Gastroesophageal sphincter (tissue), 4 donors: ENCODE measurements around the gene FZD1. TPM values are rescaled to one million over a fixed set of nuclear protein-coding genes. Genes with fewer than 3 reads are reported as not detected.
A peak's percentile ranks its signal among the peaks of the same experiment; 100 is the strongest.

Experiments used
- ATAC-seq: fragments of 150-250 bp; one replicate; pipeline ENCODE4 v1.9.1; 2016; ENCODE audit warnings: mild to moderate bottlenecking, moderate library complexity
- H3K27ac ChIP-seq, 4 donors: fragments of 200-600 bp; sonication (generic) in 3 of 4; 1 replicate in 3 of 4; 2 replicates in 1 of 4; pipeline ENCODE4 v1.5.1; 2016 to 2019
- H3K27me3 ChIP-seq: fragments of 200-600 bp; sonication (generic); one replicate; pipeline ENCODE4 v1.5.1; 2019
- H3K36me3 ChIP-seq, 2 donors: fragments of 200-600 bp; sonication (generic); one replicate each; pipeline ENCODE4 v1.5.1; 2019; ENCODE audit warnings: control low read depth in 1 of 2
- H3K4me1 ChIP-seq, 3 donors: fragments of 200-600 bp; sonication (generic); 1 replicate in 2 of 3; 2 replicates in 1 of 3; pipeline ENCODE4 v1.5.1; 2016 to 2019; ENCODE audit warnings: control low read depth in 2 of 3
- H3K4me3 ChIP-seq, 2 donors: fragments of 200-600 bp; sonication (generic); one replicate each; pipeline ENCODE4 v1.5.1; 2019; ENCODE audit warnings: mild to moderate bottlenecking in 1 of 2, moderate library complexity in 1 of 2
- H3K9me3 ChIP-seq, 3 donors: fragments of 200-600 bp; sonication (generic); one replicate each; pipeline ENCODE4 v1.5.1; 2017 to 2019; ENCODE audit warnings: control low read depth in 2 of 3
- EP300 ChIP-seq: sonication (generic); formaldehyde crosslinking; IDR thresholded peaks from one replicate; pipeline ENCODE4 v1.6.1; 2017; ENCODE audit warnings: antibody characterized with exemption, mild to moderate bottlenecking
- POLR2A ChIP-seq, 2 donors: fragments of 450-650 bp; IDR thresholded peaks; one replicate each; pipeline ENCODE4 v1.6.1; 2017; ENCODE audit warnings: antibody characterized with exemption in 2 of 2, mild to moderate bottlenecking in 2 of 2, moderate library complexity in 1 of 2
- POLR2AphosphoS5 ChIP-seq: sonication (generic); formaldehyde crosslinking; IDR thresholded peaks from one replicate; pipeline ENCODE4 v1.6.1; 2017; ENCODE audit warnings: antibody characterized with exemption
- WGBS, 2 donors: methylation state at CpG; one replicate each; pipeline ENCODE4 v1.1.5; 2018; ENCODE audit warnings: low coverage in 1 of 2; 5-methylcytosine and 5-hydroxymethylcytosine counted together
- total RNA-seq, 4 donors: library from RNA; depleted of rRNA; stranded (reverse); fragments of >200 nt; gene quantifications; one replicate each; pipeline ENCODE4 v1.1.0, GENCODE V29; 2016
- TF ChIP-seq, protein P1 (sequence below), 4 experiments: fragments of 200-600 bp in 2 of 4; fragments of 450-650 bp in 2 of 4; sonication (generic) in 1 of 4; IDR thresholded peaks; one replicate each; pipeline ENCODE4 v1.5.1; 2017 to 2019; ENCODE audit warnings: antibody characterized with exemption in 4 of 4, mild to moderate bottlenecking in 2 of 4, moderate library complexity in 2 of 4

FZD1 gene
- total RNA-seq, 4 donors from 2014 or later = 12.3 to 19.5 (median 17.3) TPM

DNA sequence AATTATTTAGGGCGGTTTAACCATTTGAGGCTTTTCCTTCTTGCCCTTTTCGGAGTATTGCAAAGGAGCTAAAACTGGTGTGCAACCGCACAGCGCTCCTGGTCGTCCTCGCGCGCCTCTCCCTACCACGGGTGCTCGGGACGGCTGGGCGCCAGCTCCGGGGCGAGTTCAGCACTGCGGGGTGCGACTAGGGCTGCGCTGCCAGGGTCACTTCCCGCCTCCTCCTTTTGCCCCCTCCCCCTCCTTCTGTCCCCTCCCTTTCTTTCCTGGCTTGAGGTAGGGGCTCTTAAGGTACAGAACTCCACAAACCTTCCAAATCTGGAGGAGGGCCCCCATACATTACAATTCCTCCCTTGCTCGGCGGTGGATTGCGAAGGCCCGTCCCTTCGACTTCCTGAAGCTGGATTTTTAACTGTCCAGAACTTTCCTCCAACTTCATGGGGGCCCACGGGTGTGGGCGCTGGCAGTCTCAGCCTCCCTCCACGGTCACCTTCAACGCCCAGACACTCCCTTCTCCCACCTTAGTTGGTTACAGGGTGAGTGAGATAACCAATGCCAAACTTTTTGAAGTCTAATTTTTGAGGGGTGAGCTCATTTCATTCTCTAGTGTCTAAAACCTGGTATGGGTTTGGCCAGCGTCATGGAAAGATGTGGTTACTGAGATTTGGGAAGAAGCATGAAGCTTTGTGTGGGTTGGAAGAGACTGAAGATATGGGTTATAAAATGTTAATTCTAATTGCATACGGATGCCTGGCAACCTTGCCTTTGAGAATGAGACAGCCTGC is 3.1 kb downstream of the FZD1 start:
- WGBS, 2 donors = 44 to 60% methylated on average over 19 to 25 of the region's 29 CpGs
- H3K9me3 ChIP-seq = no peaks in the 10 kb centered on the region
- peak overlapping the region; percentile 0 to 94 for H3K4me3 ChIP-seq
- no peaks in the 10 kb centered on the region for H3K36me3 ChIP-seq
- TF ChIP-seq, protein P1, sequence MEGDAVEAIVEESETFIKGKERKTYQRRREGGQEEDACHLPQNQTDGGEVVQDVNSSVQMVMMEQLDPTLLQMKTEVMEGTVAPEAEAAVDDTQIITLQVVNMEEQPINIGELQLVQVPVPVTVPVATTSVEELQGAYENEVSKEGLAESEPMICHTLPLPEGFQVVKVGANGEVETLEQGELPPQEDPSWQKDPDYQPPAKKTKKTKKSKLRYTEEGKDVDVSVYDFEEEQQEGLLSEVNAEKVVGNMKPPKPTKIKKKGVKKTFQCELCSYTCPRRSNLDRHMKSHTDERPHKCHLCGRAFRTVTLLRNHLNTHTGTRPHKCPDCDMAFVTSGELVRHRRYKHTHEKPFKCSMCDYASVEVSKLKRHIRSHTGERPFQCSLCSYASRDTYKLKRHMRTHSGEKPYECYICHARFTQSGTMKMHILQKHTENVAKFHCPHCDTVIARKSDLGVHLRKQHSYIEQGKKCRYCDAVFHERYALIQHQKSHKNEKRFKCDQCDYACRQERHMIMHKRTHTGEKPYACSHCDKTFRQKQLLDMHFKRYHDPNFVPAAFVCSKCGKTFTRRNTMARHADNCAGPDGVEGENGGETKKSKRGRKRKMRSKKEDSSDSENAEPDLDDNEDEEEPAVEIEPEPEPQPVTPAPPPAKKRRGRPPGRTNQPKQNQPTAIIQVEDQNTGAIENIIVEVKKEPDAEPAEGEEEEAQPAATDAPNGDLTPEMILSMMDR (IDR thresholded peaks at IDR 0.05) = no peak
- TF ChIP-seq POLR2AphosphoS5 = no peak
- no peak for TF ChIP-seq POLR2A (IDR thresholded peaks at IDR 0.05)
- no peak for TF ChIP-seq EP300
- no peak for ATAC-seq
- H3K27ac ChIP-seq = peak overlapping the region in 1 of 4 donors; percentile 22
- peaks cover 0 to 46% (median 16%) of the 10 kb centered on the region in 3 donors for H3K4me1 ChIP-seq
- no peaks in the 10 kb centered on the region for H3K27me3 ChIP-seq

DNA sequence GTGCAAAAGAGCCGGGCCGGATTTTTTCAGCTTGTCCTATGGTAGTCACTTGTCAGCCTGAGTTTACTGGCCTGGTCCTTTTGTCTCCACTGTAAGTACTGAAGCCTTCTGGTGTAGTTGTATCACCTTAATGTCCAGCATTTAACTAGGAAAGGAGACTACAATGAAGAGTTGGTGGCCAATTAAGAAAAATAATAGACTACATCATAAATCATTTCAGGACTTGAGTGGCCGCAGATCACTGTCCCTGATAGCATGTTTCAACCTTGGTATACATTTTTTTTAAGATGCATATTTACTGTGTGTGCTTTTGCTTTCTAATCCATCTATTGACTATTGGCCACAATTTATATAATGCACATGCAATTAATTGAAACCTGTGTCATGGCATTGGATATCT is 6.1 kb downstream of the FZD1 start:
- ATAC-seq = no peak
- H3K4me1 ChIP-seq = peaks cover 0 to 38% (median 16%) of the 10 kb centered on the region in 3 donors
- WGBS, 2 donors = 87 to 90% methylated on average over 1 to 3 of the region's 3 CpGs

DNA sequence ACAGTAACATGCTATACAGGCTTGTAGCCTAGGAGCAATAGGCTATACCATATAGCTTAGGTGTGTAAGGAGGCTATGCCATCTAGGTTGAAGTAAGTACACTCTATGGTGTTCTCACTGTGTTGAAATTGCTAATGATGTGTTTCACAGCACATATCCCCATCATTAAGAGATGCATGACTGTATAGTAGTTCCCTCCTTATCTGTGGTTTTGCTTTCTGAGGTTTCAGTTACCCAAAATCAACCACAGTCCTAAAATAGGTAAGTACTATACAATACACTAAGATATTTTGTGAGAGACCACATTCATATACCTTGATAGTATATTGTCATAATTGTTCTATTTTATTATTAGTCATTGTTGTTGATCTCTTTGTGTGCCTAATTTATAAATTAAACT is 12.7 kb downstream of the FZD1 start:
- no peaks in the 10 kb centered on the region for H3K4me1 ChIP-seq
- H3K9me3 ChIP-seq = no peaks in the 10 kb centered on the region
- TF ChIP-seq POLR2A (IDR thresholded peaks at IDR 0.05) (no peak), EP300 (no peak), POLR2AphosphoS5 (no peak)
- TF ChIP-seq, protein P1 (IDR thresholded peaks at IDR 0.05) = no peak
- H3K27ac ChIP-seq = no peak overlapping the region
- no peak overlapping the region for H3K4me3 ChIP-seq
- no peaks in the 10 kb centered on the region for H3K36me3 ChIP-seq
- no peaks in the 10 kb centered on the region for H3K27me3 ChIP-seq
- ATAC-seq = no peak

More for the DNA sequence above, 6.1 kb downstream of the FZD1 start:
- TF ChIP-seq, protein P1 (IDR thresholded peaks at IDR 0.05) = no peak
- TF ChIP-seq POLR2AphosphoS5 (no peak), POLR2A (IDR thresholded peaks at IDR 0.05) (no peak), EP300 (no peak)
- Histone ChIP-seq H3K27me3 (no peaks in the 10 kb centered on the region), H3K4me3 (no peak overlapping the region), H3K36me3 (no peaks in the 10 kb centered on the region), H3K9me3 (no peaks in the 10 kb centered on the region), H3K27ac (no peak overlapping the region)

DNA sequence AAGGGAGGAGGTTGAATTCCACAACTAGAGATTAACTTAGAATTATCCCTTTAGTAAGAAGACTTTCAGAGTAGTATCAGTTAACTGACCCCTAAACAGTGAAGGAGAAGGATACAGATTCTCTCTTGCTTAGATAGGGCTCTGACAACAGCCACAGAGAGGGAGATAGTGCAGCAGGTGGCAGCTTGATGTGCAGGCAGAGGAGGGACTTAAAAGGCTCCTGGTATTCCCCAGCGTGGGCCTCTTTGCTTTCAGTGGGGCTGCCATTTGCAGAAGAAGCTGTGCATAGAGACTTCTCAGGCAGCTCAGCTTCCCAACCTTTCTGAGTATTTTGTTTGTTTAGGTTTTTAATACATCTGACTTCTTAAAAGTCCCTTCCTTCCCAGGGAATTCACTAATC is 16.0 kb downstream of the FZD1 start:
- ATAC-seq = no peak

More for the DNA sequence above, 16.0 kb downstream of the FZD1 start:
- H3K27ac ChIP-seq = no peak overlapping the region
- no peaks in the 10 kb centered on the region for H3K9me3 ChIP-seq
- H3K27me3 ChIP-seq = no peaks in the 10 kb centered on the region
- 70 to 73% methylated on average over 1 of the region's 1 CpG for WGBS, 2 donors
- no peaks in the 10 kb centered on the region for H3K4me1 ChIP-seq
- H3K4me3 ChIP-seq = no peak overlapping the region
- no peak for TF ChIP-seq EP300
- no peak for TF ChIP-seq POLR2AphosphoS5
- TF ChIP-seq, protein P1 (IDR thresholded peaks at IDR 0.05) = no peak
- TF ChIP-seq POLR2A (IDR thresholded peaks at IDR 0.05) = no peak
- H3K36me3 ChIP-seq = no peaks in the 10 kb centered on the region
